HTR-8/SVneo (cell line): ENCODE results near the gene PBX2.

ENCODE experiments used
- DNase-seq: peaks from one replicate; pipeline ENCODE4 v3.0.0; 2011; ENCODE audit warnings: low spot score, mixed read lengths; ENCODE audit not compliant: insufficient read length
- FAIRE-seq: peaks from 2 replicates; lab custom pipeline; 2011; peaks lifted over from hg19 to GRCh38; lab: Jason Lieb, UNC

The PBX2 gene

GRCh38 chr6:32176476-32177182 lies 13.4 kb downstream of the PBX2 start:
- no peak for DNase-seq
- no peak for FAIRE-seq

GRCh38 chr6:32175711-32176475 lies 14.1 kb downstream of the PBX2 start, which contains the start of gene AGPAT1:
Gene AGPAT1 (minus strand): TSS chr6:32176084. CDS start chr6:32171496, 4,588 bp downstream.
- FAIRE-seq (no peak), DNase-seq (peak; percentile 97)

DNA sequence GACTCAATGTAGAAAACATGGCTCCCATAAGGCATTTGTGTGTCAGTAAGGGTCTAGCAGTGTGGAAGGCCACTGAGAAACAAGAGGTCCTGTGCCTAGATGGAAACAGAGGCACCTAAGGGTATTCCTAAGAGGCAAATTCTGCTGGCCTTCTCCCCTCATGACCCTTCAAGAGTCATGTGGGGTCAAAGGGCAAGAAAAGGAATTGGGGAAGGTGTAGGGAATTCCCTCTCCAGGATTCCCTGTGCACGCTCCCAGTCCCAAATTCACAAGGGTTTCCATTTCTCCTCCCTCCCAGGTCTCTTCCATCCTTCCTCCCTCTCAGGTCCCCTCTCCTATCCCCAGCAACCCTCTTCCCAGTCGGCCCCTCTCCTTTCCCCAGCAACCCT lies 14.7 kb downstream of the PBX2 start:
- no peak for FAIRE-seq
- no peak for DNase-seq

- DNase-seq (no peak), FAIRE-seq (no peak)
Observed at GRCh38 chr6:32174416-32174815, 15.6 kb downstream of the PBX2 start.

- no peak for DNase-seq
- no peak for FAIRE-seq
Observed at GRCh38 chr6:32173051-32173727, 16.8 kb downstream of the PBX2 start.

DNA sequence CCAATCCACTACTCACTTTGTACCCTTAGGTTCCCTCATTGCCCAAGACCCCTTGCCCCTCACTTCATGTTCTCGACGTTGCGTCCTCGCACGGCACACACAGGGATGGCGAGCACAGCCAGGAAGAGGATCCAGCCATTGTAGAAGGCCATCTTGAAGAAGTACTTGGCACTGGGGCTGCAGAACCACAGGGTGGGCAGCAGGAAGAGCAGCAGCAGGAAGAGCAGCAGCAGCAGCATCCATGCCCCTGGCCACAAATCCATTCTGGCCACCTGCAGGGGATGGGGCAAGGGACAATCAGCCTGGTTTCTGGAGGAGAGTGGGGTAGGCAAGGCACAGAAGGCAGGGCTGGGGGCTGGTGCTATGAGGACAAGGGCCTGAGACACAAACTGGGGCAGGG lies 18.8 kb downstream of the PBX2 start:
- DNase-seq (no peak), FAIRE-seq (no peak)

DNA sequence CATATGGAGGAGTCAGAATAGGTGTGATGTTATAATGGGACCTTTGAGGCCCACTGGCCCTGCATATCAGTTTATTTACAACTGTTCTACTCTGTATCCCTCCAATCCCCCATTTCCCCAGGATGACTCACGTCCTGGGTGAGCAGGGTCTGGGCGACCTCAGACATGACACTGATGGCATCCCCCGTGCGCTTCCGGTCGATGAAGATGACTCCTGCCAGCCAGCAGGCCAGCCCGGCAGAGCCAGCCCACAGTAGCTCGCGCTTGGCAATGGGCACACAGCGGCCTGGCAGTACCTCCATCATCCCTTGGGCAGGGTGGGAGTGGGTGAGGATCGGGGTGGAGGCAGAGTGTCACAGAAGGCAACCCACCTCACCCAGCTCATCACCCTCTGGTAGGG lies 19.7 kb downstream of the PBX2 start:
- DNase-seq (no peak), FAIRE-seq (no peak)

DNA sequence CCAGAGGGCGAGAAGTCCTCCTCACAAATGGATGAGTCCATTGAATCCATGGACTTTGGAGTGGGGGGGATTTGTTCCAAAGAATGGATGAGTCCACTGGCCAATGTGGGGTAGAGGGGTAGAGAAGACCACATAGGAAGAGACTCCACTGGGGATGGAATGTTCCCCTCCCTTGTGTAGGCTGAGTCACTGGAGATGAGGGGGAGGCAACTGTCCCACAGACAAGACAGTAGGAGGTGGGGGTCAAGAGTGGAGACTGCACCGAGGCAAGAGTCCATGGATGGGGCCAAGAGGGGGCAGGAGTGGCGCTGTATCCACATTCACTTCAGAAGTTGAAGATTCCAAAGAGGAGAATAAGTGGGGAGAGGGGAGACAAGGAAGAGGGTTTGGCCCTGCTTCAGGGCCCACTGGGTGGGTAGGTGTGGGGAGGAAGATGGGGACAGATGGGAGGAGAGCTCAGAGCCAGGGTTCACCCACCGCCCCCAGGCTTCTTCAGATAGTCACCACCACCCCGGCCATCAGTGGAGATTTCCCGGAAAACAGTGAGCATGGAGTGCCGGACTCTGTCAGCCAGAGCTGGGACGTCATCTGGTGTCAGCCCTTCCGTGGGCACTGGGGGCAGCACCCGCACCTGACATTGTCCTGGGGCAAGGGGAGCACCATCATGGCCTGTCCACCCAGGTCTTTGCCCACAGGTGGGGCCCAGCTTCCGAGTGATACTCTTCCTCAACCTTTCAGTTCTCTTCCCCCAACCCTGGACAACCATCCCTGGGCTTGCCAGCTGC lies 21.0 kb downstream of the PBX2 start:
- DNase-seq (no peak), FAIRE-seq (no peak)

GRCh38 chr6:32168350-32168749 lies 21.7 kb downstream of the PBX2 start:
- no peak for FAIRE-seq

DNA sequence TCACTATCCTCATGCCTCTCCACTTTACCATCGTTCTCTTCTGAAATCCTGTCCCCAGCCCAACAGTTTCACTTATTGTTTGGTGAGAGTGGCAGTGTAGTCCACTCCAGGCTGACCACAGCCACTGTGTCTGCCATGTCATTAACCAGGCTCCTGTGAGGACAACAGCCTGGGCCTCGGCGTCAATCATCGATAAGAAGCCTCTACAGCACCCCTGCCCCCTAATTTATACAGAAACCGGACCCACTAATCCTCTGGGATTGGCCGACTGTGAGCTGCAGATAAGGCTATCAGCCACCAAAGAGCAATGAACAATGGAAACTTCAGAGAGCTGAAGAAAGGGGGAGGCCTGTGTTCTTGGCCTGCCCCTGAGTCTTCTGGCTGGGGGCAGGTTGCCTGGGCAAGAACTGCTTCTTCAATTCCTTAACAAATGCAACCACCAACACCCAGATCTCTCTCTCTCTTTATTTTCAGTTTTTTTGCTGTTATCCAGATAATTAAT lies 22.2 kb downstream of the PBX2 start:
- FAIRE-seq (no peak), DNase-seq (no peak)

More at GRCh38 chr6:32168350-32168749, 21.7 kb downstream of the PBX2 start:
- no peak for DNase-seq

DNA sequence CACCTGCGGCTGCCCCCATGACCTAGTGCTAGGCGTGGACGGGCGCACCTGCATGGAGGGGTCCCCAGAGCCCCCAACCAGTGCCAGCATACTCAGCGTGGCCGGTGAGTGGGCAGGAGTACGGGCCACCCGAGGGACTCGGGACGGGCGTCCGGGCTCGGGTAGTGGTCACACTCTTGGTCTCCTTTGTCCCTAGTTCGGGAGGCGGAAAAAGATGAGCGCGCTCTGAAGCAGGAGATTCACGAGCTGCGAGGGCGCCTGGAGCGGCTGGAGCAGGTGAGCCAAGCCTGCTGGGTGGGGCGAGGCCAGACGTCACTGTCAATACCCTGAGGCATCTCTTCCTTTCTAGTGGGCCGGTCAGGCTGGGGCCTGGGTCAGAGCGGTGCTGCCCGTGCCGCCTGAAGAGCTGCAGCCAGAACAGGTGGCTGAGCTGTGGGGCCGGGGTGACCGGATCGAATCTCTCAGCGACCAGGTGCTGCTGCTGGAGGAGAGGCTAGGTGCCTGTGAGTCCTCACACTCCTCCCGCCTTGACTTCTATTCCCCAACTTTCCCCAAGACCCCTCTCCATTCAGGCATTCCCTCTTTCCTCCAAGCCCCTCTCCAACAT lies 22.7 kb downstream of the PBX2 start:
- no peak for DNase-seq
- no peak for FAIRE-seq

GRCh38 chr6:32166411-32167061 lies 23.5 kb downstream of the PBX2 start:
- FAIRE-seq, result no peak

DNA sequence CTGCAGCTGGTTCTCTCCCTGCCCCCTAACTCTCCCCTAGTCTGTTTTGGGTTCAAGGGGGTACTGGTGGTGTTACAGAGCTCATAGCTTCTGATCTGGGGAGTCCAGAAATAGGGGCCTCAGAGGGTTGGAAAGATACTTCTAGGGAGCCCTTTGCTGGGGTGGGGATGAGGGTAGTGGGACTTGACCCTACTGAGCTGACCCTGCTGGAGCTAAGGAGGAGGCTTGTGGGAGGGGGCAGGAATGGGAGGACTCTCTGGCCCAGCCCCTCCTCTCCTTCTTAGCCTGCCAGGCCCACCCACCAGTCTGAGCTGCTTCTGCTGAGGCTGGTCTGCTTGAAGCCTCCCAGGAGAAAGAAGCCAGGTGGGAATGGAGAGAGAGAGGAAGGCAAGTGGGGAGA lies 25.7 kb downstream of the PBX2 start, which contains the start of gene EGFL8:
Gene EGFL8, plus strand, starts transcription at position 301 of the 400 bp plus-strand sequence. CDS start 1,571 bp downstream, outside the sequence.
- FAIRE-seq (no peak), DNase-seq (no peak)

More at GRCh38 chr6:32166411-32167061, 23.5 kb downstream of the PBX2 start:
- DNase-seq, result no peak

GRCh38 chr6:32163559-32164258 lies 26.3 kb downstream of the PBX2 start:
- DNase-seq (no peak), FAIRE-seq (no peak)

- no peak for DNase-seq
- no peak for FAIRE-seq
Observed at GRCh38 chr6:32158052-32158451, 31.9 kb downstream of the PBX2 start.

DNA sequence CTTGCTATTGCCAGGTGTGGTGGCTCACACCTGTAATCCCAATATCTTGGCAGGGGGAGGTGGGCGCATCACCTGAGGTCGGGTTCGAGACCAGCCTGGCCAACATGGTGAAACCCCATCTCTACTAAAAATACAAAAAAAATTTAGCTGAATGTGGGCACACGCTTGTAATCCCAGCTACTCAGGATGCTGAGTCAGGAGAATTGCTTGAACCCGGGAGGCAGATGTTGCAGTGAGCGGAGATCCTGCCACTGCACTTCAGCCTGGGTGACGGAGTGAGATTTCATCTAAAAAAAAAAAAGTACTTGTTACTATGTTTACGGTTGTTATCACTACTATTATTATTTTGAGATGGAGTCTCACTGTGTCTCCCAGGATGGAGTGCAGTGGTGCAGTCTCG lies 33.1 kb downstream of the PBX2 start:
- DNase-seq (no peak), FAIRE-seq (no peak)

DNA sequence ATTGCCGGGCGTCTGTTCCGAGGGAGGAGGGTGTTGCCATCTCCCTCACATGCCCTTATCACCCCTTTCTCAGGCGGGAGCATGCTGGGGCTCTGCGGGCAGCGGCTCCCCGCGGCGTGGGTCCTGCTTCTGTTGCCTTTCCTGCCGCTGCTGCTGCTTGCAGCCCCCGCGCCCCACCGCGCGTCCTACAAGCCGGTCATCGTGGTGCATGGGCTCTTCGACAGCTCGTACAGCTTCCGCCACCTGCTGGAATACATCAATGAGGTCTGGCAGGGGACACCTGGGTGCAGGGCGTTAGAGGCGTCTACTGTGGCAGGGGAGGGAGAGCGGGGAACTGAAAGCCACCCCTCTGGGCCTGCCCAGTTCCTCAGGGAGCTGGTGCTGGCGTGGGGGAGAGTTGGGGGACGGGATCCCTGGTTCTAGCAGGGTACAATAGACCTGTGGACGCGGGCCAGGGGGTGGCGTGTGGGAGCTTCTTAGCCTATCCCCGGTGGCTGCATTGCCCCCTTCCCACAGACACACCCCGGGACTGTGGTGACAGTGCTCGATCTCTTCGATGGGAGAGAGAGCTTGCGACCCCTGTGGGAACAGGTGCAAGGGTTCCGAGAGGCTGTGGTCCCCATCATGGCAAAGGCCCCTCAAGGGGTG lies 35.4 kb downstream of the PBX2 start:
- peak; percentile 71 for DNase-seq
- no peak for FAIRE-seq
